Loucy (cell line): Measurements from ENCODE around the gene GPR137.

Experiments used
- H2AFZ ChIP-seq: fragments of 200-600 bp; sonication (generic); 2 replicates; pipeline ENCODE4 v1.6.0; 2016; ENCODE audit warnings: antibody characterized with exemption, mild to moderate bottlenecking, low read length, moderate library complexity
- H3F3A ChIP-seq: fragments of 200-600 bp; 2 replicates; pipeline ENCODE4 v1.6.0; 2016; ENCODE audit warnings: antibody characterized with exemption, low read depth, mild to moderate bottlenecking
- H3K27me3 ChIP-seq: fragments of 200-600 bp; sonication (generic); 2 replicates; pipeline ENCODE4 v1.6.1; 2014; ENCODE audit warnings: low read length, mild to moderate bottlenecking; ENCODE audit not compliant: insufficient read depth, poor library complexity, severe bottlenecking
- H3K36me3 ChIP-seq: fragments of 200-600 bp; sonication (generic); 2 replicates; pipeline ENCODE4 v1.6.1; 2016; ENCODE audit warnings: low read length; ENCODE audit not compliant: insufficient read depth
- H3K4me1 ChIP-seq: fragments of 200-600 bp; sonication (generic); 2 replicates; pipeline ENCODE4 v1.5.1; 2014; ENCODE audit warnings: low read length, mild to moderate bottlenecking; ENCODE audit not compliant: insufficient read depth, poor library complexity, severe bottlenecking
- H3K4me2 ChIP-seq: fragments of 200-600 bp; sonication (generic); 2 replicates; pipeline ENCODE4 v1.6.0; 2014; ENCODE audit warnings: antibody characterized with exemption, low read length, low read depth, mild to moderate bottlenecking; ENCODE audit not compliant: poor library complexity, severe bottlenecking
- H3K4me3 ChIP-seq: fragments of 200-600 bp; sonication (generic); 2 replicates; pipeline ENCODE4 v1.5.1; 2014; ENCODE audit warnings: low read length, mild to moderate bottlenecking, mixed read lengths; ENCODE audit not compliant: poor library complexity, severe bottlenecking
- H3K79me2 ChIP-seq: fragments of 200-600 bp; sonication (generic); 2 replicates; pipeline ENCODE4 v1.6.1; 2014; ENCODE audit warnings: low read length; ENCODE audit not compliant: insufficient read depth
- H3K9ac ChIP-seq: fragments of 200-600 bp; sonication (generic); 2 replicates; pipeline ENCODE4 v1.6.0; 2014; ENCODE audit warnings: mild to moderate bottlenecking, low read depth, low read length, moderate library complexity; ENCODE audit not compliant: poor library complexity, severe bottlenecking
- H3K9me2 ChIP-seq: fragments of 200-600 bp; sonication (generic); replicated peaks from 2 replicates; pipeline ENCODE4 v1.6.1; 2016; ENCODE audit warnings: low read depth, low read length, mixed read lengths
- H3K9me3 ChIP-seq: fragments of 200-600 bp; sonication (generic); 2 replicates; pipeline ENCODE4 v1.6.1; 2014; ENCODE audit warnings: mild to moderate bottlenecking, antibody characterized with exemption, low read length, low read depth; ENCODE audit not compliant: insufficient read depth
- H4K20me1 ChIP-seq: fragments of 200-600 bp; sonication (generic); 2 replicates; pipeline ENCODE4 v1.6.0; 2014; ENCODE audit warnings: antibody characterized with exemption, low read length, mild to moderate bottlenecking; ENCODE audit not compliant: insufficient read depth, poor library complexity, severe bottlenecking
- EZH2phosphoT487 ChIP-seq: fragments of 200-600 bp; IDR thresholded peaks from 2 replicates; pipeline ENCODE4 v1.6.1; 2018; ENCODE audit warnings: antibody characterized with exemption, mild to moderate bottlenecking, moderate library complexity, borderline replicate concordance
- TF ChIP-seq, protein P1 (sequence below): fragments of 200-600 bp; sonication (generic); conservative IDR thresholded peaks from 2 replicates; pipeline ENCODE4 v1.5.1; 2014; ENCODE audit warnings: mild to moderate bottlenecking, antibody characterized with exemption, low read length

Gene GPR137

DNA sequence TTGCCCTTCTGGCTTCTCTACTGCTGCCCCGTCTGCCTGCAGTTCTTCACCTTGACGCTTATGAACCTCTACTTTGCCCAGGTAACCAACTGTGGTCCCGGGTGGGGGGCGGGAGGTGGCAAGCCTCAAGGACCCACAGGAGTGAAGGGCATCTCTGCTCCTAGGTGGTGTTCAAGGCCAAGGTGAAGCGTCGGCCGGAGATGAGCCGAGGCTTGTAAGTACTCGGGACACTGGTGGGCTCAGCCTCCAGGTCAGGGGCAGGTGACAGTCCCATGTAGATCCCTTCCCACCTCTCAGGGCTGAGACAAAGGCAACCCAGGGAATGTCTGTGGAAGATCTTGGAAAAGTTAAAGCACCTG, 1.1 kb downstream of the GPR137 start:
- H3K9me3 ChIP-seq, result no peaks in the 10 kb centered on the region
- peak overlapping the region; percentile 87 for H3K9ac ChIP-seq
- H3K27me3 ChIP-seq, result no peaks in the 10 kb centered on the region
- H3F3A ChIP-seq, result no peaks in the 10 kb centered on the region
- H3K36me3 ChIP-seq, result no peaks in the 10 kb centered on the region
- no peak for TF ChIP-seq EZH2phosphoT487
- TF ChIP-seq, protein P1, sequence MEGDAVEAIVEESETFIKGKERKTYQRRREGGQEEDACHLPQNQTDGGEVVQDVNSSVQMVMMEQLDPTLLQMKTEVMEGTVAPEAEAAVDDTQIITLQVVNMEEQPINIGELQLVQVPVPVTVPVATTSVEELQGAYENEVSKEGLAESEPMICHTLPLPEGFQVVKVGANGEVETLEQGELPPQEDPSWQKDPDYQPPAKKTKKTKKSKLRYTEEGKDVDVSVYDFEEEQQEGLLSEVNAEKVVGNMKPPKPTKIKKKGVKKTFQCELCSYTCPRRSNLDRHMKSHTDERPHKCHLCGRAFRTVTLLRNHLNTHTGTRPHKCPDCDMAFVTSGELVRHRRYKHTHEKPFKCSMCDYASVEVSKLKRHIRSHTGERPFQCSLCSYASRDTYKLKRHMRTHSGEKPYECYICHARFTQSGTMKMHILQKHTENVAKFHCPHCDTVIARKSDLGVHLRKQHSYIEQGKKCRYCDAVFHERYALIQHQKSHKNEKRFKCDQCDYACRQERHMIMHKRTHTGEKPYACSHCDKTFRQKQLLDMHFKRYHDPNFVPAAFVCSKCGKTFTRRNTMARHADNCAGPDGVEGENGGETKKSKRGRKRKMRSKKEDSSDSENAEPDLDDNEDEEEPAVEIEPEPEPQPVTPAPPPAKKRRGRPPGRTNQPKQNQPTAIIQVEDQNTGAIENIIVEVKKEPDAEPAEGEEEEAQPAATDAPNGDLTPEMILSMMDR, result no peak
- no peaks in the 10 kb centered on the region for H4K20me1 ChIP-seq
- H2AFZ ChIP-seq, result no peak overlapping the region
- peaks cover 8% of the 10 kb centered on the region for H3K4me1 ChIP-seq
- H3K9me2 ChIP-seq, result no peaks in the 10 kb centered on the region
- peaks cover 10% of the 10 kb centered on the region; the same call in 1 of the 2 replicates for H3K79me2 ChIP-seq
- peak overlapping the region; percentile 99 for H3K4me3 ChIP-seq
- peak overlapping the region; percentile 96 for H3K4me2 ChIP-seq

DNA sequence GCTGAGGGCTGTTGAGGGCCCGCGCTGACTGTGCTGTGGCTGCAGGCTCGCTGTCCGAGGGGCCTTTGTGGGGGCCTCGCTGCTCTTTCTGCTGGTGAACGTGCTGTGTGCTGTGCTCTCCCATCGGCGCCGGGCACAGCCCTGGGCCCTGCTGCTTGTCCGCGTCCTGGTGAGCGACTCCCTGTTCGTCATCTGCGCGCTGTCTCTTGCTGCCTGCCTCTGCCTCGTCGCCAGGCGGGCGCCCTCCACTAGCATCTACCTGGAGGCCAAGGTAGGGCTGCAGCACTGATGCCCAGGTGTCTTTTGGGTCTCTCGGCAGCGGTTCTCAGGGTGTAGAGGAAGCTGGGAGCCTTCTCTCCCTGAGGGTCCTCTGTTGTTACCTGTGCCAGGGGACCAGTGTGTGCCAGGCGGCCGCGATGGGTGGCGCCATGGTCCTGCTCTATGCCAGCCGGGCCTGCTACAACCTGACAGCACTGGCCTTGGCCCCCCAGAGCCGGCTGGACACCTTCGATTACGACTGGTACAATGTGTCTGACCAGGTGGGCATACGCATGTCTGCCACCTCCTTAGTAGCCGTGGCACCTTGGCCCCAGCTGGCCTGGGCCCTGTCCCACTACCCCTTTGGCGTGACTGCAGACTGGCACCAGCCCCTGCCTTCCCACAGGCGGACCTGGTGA, 2.2 kb downstream of the GPR137 start:
- Histone ChIP-seq H3K9me2 (no peaks in the 10 kb centered on the region), H3K4me3 (no peak overlapping the region), H3K9ac (no peak overlapping the region), H3K36me3 (no peaks in the 10 kb centered on the region), H2AFZ (no peak overlapping the region), H3F3A (no peaks in the 10 kb centered on the region), H3K9me3 (no peaks in the 10 kb centered on the region), H3K4me1 (peaks cover 8% of the 10 kb centered on the region), H3K79me2 (peaks cover 10% of the 10 kb centered on the region; the same call in 1 of the 2 replicates), H3K4me2 (no peak overlapping the region), H3K27me3 (no peaks in the 10 kb centered on the region), H4K20me1 (no peaks in the 10 kb centered on the region)
- TF ChIP-seq EZH2phosphoT487, result no peak
- TF ChIP-seq, protein P1, result no peak

DNA sequence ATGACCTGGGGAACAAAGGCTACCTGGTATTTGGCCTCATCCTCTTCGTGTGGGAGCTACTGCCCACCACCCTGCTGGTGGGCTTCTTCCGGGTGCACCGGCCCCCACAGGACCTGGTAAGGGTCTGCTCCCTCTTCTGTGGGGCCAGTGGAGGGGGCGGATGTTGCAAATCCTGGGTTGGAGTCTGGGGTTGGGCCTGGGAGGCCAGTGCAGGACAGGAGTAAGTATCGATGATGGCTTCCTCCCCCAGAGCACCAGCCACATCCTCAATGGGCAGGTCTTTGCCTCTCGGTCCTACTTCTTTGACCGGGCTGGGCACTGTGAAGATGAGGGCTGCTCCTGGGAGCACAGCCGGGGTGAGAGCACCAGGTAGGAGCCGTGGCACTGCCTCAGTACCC, 2.7 kb downstream of the GPR137 start:
- Histone ChIP-seq H4K20me1 (no peaks in the 10 kb centered on the region), H3K27me3 (no peaks in the 10 kb centered on the region), H3K36me3 (no peaks in the 10 kb centered on the region), H3K9me3 (no peaks in the 10 kb centered on the region), H3K4me2 (no peak overlapping the region), H2AFZ (no peak overlapping the region), H3F3A (no peaks in the 10 kb centered on the region), H3K79me2 (peaks cover 8% of the 10 kb centered on the region; the same call in 1 of the 2 replicates), H3K4me3 (no peak overlapping the region), H3K9ac (no peak overlapping the region), H3K4me1 (peaks cover 8% of the 10 kb centered on the region), H3K9me2 (no peaks in the 10 kb centered on the region)
- no peak for TF ChIP-seq EZH2phosphoT487
- TF ChIP-seq, protein P1, result no peak
